Stimulated activated naive CD8-positive, alpha-beta T cell treated with anti-CD3 and anti-CD28 coated beads, Interleukin-15, amount 100 ng/mL, for 72 hours (primary cell): ENCODE results near the gene TBKBP1.

Experiments
- ATAC-seq: fragments of 150-1000 bp; cut with Tn5 transposase; 2 replicates; pipeline ENCODE4 v1.10.0; 2021; ENCODE audit warnings: mild to moderate bottlenecking, moderate library complexity
- DNase-seq, 2 donors: peaks; one replicate each; pipeline ENCODE4 v3.0.0; 2021 to 2022
- H3K27ac Mint-ChIP-seq, 2 donors: one replicate each; pipeline ENCODE4 v1.8.0; 2022; ENCODE audit warnings: mild to moderate bottlenecking in 2 of 2, mixed read lengths in 2 of 2, moderate library complexity in 2 of 2
- H3K27me3 Mint-ChIP-seq: one replicate; pipeline ENCODE4 v1.8.0; 2022; ENCODE audit warnings: mixed read lengths
- H3K4me1 Mint-ChIP-seq: one replicate; pipeline ENCODE4 v1.8.0; 2022; ENCODE audit warnings: mild to moderate bottlenecking, mixed read lengths
- H3K4me3 Mint-ChIP-seq, 2 donors: one replicate each; pipeline ENCODE4 v1.8.0; 2022; ENCODE audit warnings: mild to moderate bottlenecking in 2 of 2, mixed read lengths in 2 of 2, moderate library complexity in 1 of 2
- H3K9me3 Mint-ChIP-seq, 2 donors: one replicate each; pipeline ENCODE4 v1.8.0; 2022; ENCODE audit warnings: mixed read lengths in 2 of 2

Gene TBKBP1

DNA sequence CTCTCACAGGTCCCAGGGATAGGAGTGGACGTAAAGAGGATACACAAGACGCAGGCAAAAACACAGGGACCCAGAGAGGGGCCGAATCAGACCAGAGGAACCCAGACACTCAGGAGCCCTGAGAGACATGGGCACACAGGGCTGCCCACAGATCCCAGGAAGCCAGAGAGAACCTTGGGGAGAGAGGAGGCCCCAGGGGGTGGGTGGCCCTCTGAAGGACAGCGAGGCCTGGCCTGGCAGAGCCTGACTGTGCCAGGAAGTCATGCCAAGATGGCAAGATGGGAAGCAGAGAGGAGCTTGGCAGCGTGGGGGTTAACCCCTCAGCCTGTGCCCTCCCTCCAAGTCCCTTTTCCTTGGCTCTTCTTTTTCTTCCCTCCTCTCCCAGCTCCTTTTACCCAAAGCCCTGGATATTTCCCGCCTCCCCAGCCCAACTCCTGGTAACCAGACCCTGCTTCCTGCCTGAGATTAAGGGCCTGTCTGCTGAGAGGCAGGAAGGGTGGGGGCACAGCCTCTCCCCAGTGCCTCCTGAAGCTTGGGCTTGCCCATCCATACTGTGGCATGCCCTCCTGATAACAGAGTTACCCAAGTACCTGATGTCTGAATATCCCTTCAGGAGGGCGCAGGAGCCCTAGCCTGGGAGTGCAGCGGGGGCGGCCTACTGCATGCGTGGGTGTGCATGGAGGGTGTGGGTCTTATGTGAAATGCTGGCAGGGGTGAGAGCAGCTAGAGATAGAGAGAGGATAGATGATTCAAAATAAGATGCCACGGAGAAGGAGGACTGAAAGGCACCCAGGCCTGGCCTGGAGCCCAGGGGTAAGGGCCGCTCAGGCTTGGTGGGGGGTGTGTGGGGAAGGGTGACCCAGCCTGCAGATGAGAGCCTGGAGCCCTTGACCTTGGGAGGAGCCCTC, 33.1 kb downstream of the TBKBP1 start:
- peaks cover 100% of the 10 kb centered on the region for H3K4me1 Mint-ChIP-seq
- H3K9me3 Mint-ChIP-seq = no peaks in the 10 kb centered on the region
- peak overlapping the region; percentile 30 to 83 for H3K27ac Mint-ChIP-seq
- DNase-seq (no peak), ATAC-seq (no peak)
- no peak overlapping the region for H3K4me3 Mint-ChIP-seq
- H3K27me3 Mint-ChIP-seq = no peaks in the 10 kb centered on the region

DNA sequence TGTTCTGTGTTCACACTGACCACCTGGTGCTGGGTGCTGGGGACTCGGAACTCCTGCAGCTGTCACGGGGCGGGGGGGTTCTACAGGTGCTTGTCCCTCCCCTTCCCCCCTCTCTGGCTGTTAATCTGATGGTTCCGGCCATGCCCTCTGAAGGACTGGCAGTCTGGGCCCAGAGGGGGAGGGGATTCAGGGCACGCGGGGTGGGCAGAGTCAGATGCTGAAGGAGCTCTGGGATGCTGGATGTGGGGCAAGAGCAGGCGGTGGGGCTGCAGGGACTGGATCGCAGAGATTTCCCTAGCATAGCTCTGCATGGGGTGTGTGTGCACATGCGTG, 33.7 kb downstream of the TBKBP1 start:
- no peak for DNase-seq
- Mint-ChIP-seq H3K9me3 (no peaks in the 10 kb centered on the region), H3K4me3 (no peak overlapping the region), H3K27ac (peak overlapping the region in 1 of 2 donors; percentile 9), H3K27me3 (no peaks in the 10 kb centered on the region), H3K4me1 (peaks cover 100% of the 10 kb centered on the region)
- ATAC-seq = no peak

DNA sequence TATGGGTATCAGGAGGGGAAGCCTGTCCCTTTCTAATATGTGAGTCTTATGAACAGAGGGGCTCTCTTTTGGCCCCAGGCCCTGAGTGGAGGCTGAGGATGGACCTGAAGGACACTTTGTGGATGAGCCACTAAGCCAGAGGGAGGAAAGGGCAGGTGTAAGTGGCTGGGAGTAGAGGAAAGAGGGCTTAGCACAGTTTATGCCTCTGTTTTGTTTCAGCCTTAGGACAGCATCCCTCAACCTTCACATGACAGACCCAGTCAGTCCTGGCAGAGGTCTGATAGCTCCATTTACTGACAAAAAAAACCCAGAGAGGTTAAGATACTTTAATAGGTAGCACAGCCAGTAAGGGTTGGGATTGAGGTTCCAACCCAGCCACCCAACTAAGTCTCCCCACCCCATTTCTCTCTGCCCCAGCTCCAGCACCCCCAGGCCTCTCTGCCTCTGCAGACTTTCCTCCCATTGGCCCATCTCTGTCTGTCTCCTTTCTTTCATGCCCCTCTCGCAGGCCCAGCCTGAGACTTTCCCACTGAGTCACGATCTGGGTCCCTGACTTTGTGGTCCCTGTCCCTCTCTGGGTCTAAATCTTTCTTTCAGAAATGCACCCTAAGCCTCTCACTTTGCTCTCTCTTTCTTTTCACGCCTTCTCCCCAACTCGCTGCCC, 34.4 kb downstream of the TBKBP1 start:
- Mint-ChIP-seq H3K4me1 (peaks cover 96% of the 10 kb centered on the region), H3K27ac (peak overlapping the region in 1 of 2 donors; percentile 79), H3K9me3 (no peaks in the 10 kb centered on the region), H3K27me3 (no peaks in the 10 kb centered on the region), H3K4me3 (peak overlapping the region in 1 of 2 donors; percentile 30)
- no peak for DNase-seq
- ATAC-seq = no peak

DNA sequence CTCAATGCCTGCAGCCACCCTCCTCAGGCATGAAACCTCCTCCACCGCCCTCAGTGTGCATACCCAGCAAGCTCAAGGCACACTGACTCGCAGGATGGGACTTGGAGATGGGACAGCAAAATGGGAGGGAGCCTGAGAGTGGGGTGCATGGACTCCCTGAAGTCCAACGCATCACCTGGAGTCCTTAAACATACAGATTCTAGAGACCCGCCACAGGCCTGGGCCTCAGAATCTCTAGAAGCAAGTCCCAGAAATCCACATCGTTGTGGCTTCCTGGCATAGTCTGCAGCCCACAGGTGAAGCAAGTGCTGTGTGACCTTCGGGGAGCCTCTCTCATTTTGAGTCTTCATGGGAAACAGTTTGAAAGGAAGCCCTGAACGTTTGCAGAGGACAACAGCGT, 35.5 kb downstream of the TBKBP1 start:
- ATAC-seq (no peak), DNase-seq (peak in 1 of 2 donors; percentile 21)
- Mint-ChIP-seq H3K27ac (peak overlapping the region in 1 of 2 donors; percentile 55), H3K9me3 (no peaks in the 10 kb centered on the region), H3K4me3 (peak overlapping the region; percentile 12 to 30), H3K27me3 (no peaks in the 10 kb centered on the region), H3K4me1 (peaks cover 85% of the 10 kb centered on the region)

DNA sequence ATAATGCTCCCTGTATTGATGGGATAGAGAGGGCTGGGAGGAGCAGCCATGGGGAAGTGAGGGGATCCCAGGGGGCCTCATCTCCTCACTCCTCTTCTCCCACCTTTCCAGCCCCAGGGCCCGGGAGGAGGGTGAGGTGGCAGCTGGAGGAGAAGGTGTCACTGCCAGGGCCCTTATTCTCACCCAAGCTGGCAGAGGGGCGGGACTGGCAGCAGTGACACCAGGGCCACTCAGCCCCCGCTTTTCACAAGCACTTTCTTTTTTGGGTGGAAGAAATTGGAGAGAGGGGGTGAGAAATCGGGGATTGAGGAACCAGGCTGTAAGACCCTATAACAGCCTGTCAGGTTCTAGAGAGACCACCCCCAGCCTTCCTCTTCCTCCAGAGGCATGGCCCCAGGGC, 36.7 kb downstream of the TBKBP1 start:
- Mint-ChIP-seq H3K27me3 (no peaks in the 10 kb centered on the region), H3K4me1 (peaks cover 84% of the 10 kb centered on the region), H3K4me3 (peak overlapping the region in 1 of 2 donors; percentile 98), H3K27ac (peak overlapping the region; percentile 81 to 85), H3K9me3 (no peaks in the 10 kb centered on the region)
- ATAC-seq = no peak
- DNase-seq = peak in 1 of 2 donors; percentile 0

DNA sequence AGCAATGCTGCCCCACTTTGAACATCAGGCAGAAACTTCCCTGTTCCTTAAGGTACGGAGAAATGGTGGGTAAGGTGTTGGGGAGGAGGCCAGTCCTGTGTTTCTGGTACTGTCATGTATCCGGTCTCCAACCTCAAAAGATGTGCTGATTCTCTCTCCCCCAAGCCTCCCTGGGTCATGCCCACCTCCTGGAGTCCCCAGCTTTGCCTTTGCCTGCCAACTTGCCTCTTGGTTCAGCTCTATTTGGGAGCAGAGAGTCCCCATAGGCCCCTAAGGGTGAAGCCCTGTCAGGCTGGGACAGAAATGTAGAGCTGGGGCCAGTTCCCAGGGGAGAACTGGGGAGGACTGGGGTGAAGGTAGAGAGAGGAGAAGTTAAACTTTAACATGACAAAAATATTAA, 37.4 kb downstream of the TBKBP1 start:
- ATAC-seq = no peak
- H3K4me3 Mint-ChIP-seq = peak overlapping the region; percentile 25 to 98
- H3K27me3 Mint-ChIP-seq = no peaks in the 10 kb centered on the region
- H3K4me1 Mint-ChIP-seq = peaks cover 84% of the 10 kb centered on the region
- H3K9me3 Mint-ChIP-seq = no peaks in the 10 kb centered on the region
- peak in 1 of 2 donors; percentile 1 for DNase-seq
- H3K27ac Mint-ChIP-seq = peak overlapping the region; percentile 81 to 85

DNA sequence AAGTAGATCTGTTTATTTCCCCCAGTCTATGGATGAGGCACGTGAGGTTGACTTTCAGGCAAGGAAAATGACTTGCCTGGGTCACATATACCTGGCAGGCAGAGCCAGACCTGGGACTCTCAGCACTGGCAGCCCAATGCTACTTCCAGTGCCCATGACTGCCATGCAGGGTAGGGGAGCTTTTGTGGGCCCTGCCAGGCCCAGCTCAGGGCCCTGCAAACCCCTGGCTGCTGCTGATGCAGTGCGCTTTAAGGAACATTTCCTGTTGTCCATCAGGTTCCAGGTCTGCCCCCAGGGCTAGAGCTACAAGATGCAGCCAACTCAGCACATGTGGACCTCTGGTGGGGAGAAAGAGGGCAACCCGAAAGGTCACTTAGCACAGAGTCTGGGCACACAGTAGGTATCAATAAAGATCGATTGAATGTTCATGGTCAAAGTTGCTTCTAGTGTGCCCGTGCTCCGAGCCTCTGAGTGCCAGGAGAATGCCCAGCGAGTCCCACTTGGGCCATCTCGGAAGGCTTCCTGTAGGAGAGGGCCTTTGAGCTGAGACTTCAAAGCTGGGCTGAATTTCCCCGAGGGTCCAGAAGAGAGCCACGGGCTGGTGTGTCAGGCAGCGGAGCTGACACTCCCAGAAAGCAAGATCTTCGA, 38.6 kb downstream of the TBKBP1 start:
- ATAC-seq = peak; percentile 10
- H3K9me3 Mint-ChIP-seq = no peaks in the 10 kb centered on the region
- peak overlapping the region; percentile 84 to 98 for H3K4me3 Mint-ChIP-seq
- H3K27me3 Mint-ChIP-seq = no peaks in the 10 kb centered on the region
- DNase-seq = peak in 1 of 2 donors; percentile 23
- H3K4me1 Mint-ChIP-seq = peaks cover 84% of the 10 kb centered on the region
- peak overlapping the region; percentile 87 to 95 for H3K27ac Mint-ChIP-seq

DNA sequence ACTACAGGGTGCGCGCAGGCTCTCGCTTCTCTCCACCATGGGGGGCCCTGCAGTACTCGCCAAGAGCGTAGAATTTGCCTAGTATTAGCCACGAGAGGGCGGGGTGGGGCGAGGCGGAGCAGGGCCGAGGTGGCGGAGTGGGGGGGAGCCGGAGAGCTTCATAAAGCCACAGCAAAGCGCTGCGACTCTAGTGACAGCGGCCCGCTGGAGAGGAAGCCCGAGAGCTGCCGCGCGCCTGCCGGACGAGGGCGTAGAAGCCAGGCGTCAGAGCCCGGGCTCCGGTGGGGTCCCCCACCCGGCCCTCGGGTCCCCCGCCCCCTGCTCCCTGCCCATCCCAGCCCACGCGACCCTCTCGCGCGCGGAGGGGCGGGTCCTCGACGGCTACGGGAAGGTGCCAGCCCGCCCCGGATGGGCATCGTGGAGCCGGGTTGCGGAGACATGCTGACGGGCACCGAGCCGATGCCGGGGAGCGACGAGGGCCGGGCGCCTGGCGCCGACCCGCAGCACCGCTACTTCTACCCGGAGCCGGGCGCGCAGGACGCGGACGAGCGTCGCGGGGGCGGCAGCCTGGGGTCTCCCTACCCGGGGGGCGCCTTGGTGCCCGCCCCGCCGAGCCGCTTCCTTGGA, 39.2 kb downstream of the TBKBP1 start, which contains the start of gene TBX21:
Gene TBX21, plus strand, starts transcription at position 190 of the 627 bp plus-strand sequence. Its CDS starts 219 bp downstream, at position 409.
- H3K27ac Mint-ChIP-seq = peak within 1 kb of the TSS; percentile 93 to 95
- peak; percentile 93 to 94 for DNase-seq
- no peaks in the 10 kb centered on the region for H3K27me3 Mint-ChIP-seq
- H3K4me1 Mint-ChIP-seq = peaks cover 78% of the 10 kb centered on the region
- H3K4me3 Mint-ChIP-seq = peak within 1 kb of the TSS; percentile 97 to 98
- peak; percentile 91 for ATAC-seq
- H3K9me3 Mint-ChIP-seq = no peaks in the 10 kb centered on the region

DNA sequence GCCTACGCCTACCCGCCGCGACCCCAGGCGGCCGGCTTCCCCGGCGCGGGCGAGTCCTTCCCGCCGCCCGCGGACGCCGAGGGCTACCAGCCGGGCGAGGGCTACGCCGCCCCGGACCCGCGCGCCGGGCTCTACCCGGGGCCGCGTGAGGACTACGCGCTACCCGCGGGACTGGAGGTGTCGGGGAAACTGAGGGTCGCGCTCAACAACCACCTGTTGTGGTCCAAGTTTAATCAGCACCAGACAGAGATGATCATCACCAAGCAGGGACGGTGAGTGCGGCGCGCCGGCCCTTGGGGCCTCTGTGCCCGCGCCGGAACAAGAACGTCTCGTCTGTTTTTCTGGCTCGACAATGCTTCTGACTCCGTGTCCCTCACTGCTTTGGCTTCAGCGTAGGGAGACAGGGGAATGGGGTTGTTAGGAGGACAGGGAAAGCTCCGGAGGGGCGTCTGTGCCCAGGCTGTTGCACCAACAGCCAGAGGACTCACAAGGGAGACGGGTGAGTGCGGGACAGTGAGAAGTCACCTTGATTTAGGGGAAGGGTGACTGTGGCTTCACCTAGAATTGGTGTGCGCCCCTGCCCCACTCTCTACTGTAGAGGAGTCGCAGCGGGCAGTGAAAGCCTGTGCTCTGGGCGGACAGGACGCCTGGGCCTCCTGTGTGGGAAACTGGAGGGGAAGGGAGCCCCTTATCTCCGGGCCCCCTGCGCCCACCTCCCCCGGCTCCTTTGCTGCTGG, 39.9 kb downstream of the TBKBP1 start:
- H3K9me3 Mint-ChIP-seq = no peaks in the 10 kb centered on the region
- ATAC-seq (peak; percentile 8), DNase-seq (peak in 1 of 2 donors; percentile 34)
- H3K4me3 Mint-ChIP-seq = peak overlapping the region; percentile 97 to 98
- no peaks in the 10 kb centered on the region for H3K27me3 Mint-ChIP-seq
- H3K4me1 Mint-ChIP-seq = peaks cover 74% of the 10 kb centered on the region
- peak overlapping the region; percentile 90 to 93 for H3K27ac Mint-ChIP-seq

DNA sequence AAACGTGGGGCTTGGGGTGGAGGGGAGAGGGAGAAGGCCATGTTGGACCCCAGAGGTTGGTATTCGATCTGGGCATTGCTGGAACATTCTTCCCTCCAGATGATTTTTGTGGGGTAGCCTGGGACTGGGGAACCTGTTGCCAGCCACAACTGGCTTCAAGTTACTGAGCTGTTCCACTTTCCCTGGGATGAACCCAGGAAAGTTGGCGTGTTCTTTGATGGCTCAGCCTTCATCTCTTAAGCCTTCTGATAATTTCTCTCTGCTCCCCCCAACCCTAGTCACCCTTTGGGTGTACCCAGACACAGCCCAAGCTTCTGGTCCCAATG, 41.1 kb downstream of the TBKBP1 start:
- H3K4me1 Mint-ChIP-seq = peaks cover 68% of the 10 kb centered on the region
- no peak for ATAC-seq

DNA sequence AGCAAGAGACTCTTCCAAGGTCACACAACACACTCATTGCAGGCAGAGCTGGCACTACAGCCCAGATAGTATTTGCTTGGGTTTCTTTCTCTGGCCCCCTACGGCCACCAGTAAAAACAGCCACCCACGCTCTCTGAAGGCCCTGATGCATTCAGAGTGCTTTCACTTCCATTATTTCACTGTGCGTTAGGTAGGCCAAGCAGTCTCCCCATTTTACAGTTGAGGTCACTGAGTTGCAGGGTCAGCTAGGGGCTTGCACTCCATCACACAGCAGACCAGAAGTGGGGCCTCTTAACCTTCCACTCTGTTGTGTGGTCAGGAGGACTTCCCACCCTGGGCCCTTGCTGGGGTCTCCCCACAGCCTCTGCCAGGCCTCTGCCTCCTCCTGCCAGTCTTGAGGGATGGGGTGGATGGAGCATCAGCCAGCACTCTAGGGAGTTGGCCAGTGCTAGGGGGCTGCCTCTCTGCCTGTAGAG, 41.6 kb downstream of the TBKBP1 start:
- peak overlapping the region; percentile 78 to 90 for H3K27ac Mint-ChIP-seq
- H3K9me3 Mint-ChIP-seq = no peaks in the 10 kb centered on the region
- DNase-seq (peak in 1 of 2 donors; percentile 49), ATAC-seq (peak; percentile 36)
- peak overlapping the region; percentile 97 to 98 for H3K4me3 Mint-ChIP-seq
- H3K27me3 Mint-ChIP-seq = no peaks in the 10 kb centered on the region
- peaks cover 67% of the 10 kb centered on the region for H3K4me1 Mint-ChIP-seq

More for the DNA sequence above, 41.1 kb downstream of the TBKBP1 start:
- no peaks in the 10 kb centered on the region for H3K9me3 Mint-ChIP-seq
- no peaks in the 10 kb centered on the region for H3K27me3 Mint-ChIP-seq
- H3K4me3 Mint-ChIP-seq = peak overlapping the region; percentile 97 to 98
- no peak for DNase-seq
- H3K27ac Mint-ChIP-seq = peak overlapping the region; percentile 78 to 90

DNA sequence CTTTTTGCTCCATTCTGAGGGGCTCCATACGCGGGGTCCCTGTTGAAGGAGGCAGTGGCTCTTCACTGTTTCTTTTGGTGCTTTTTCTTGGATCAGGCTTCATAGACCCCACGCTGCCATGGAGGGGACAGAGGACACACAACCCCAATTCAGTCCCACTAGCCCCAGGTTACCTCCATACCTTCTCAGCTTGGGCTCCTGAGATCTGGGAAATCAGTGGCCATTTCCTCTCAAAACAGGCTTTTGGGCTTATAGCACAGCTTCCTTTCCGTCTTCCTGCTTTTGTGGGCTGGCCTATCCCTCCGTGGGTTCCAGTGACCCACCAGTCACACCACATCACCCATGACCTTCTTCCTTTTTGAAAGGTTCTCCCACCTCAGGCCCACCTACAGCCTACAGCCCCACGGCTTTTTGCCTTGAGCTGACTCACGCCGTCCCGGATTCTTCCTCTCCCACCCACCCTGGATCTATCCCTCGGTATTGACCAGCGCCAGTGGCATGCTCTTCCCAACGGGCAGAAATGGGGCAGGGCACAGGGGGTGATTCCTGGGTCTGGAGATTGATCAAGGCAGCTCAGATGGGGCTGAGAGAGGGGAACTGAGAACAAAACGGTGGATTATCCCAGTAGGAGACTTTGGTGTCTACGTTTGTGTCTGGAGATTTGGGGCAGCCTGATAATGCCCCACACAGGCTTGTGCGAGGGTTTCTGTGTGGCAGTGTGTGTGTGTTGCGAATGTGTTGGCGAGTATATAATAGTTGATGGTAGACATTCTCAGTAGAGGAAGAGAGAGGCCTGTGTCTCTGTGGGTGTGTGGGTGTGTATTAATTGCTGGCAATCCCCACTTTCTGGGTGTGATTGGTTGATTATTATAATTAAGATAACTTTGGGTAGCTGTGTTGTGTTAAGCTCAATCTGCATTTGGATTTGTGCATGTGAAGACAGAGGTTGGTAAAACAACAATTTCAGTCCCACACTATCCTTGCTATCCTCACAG, 42.8 kb downstream of the TBKBP1 start:
- H3K4me3 Mint-ChIP-seq = peak overlapping the region; percentile 97 to 98
- H3K4me1 Mint-ChIP-seq = peaks cover 67% of the 10 kb centered on the region
- H3K27ac Mint-ChIP-seq = peak overlapping the region; percentile 3 to 80
- H3K9me3 Mint-ChIP-seq = no peaks in the 10 kb centered on the region
- DNase-seq = no peak
- no peak for ATAC-seq
- no peaks in the 10 kb centered on the region for H3K27me3 Mint-ChIP-seq

DNA sequence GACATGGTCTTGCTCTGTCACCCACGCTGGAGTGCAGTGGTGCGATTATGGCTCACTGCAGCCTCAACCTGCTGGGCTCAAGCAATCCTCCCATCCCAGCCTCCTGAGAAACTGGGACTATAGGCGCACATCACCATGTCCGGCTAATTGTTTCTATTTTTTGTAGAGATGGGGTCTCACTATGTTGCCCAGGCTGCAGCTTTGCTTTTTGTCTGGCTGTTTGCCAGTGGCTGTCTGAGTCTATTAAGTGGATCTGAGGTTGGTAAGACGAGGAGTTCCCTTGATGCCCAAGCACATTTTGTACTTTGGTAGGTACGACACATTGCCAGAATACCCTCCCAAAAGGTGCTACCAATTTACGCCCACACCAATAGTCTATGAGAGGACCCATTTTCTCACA, 44.2 kb downstream of the TBKBP1 start:
- Mint-ChIP-seq H3K4me1 (peaks cover 69% of the 10 kb centered on the region), H3K4me3 (no peak overlapping the region), H3K9me3 (no peaks in the 10 kb centered on the region), H3K27me3 (no peaks in the 10 kb centered on the region), H3K27ac (no peak overlapping the region)
- no peak for ATAC-seq
- DNase-seq = no peak

DNA sequence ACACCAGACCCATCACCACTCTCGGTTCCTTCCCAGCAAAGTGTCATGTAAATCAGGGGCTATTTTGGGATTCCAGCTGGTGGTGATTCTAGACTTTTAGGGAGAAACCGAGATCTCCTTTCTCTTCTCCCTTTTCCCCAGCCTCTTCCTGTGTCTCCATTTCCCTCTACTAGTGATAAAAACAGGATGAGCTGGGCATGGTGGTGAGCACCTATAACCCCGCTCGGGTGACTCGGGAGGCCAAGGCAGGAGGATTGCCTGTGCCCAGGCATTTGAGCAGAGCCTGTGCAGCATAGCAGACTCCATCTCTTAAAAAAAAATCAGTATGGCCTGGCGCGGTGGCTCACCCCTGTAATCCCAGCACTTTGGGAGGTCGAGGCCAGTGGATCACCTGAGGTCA, 45.2 kb downstream of the TBKBP1 start:
- Mint-ChIP-seq H3K4me3 (peak overlapping the region in 1 of 2 donors; percentile 29), H3K27ac (peak overlapping the region; percentile 22 to 55), H3K4me1 (peaks cover 74% of the 10 kb centered on the region), H3K9me3 (no peaks in the 10 kb centered on the region), H3K27me3 (no peaks in the 10 kb centered on the region)
- ATAC-seq (no peak), DNase-seq (no peak)
